ENCODE data around the gene AKAP1.

DNA sequence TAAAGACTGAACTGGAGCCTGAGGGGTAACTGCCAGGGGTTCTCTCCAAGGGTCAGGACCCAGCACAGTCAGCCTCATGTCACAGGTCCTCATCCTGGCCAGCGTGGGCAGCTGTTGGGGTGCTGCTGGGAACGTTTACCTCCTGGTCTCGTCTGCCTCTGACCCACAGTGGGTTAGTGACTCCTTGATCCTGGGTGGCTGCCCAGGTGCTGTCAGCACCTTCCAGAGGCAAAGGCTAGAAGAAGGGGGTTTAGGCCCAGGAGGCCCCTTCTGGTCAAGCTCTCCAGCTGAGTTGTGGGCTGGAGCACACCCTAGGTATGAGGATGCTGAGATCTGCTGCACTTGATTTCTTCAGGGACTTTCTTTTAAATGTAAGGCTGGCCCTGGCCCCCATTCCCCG is 30.3 kb downstream of the AKAP1 start:
- TF ChIP-seq MXI1 (conservative IDR thresholded peaks at IDR 0.05; ENCODE audit: poor library complexity, severe bottlenecking) (no peak), EZH2 (IDR thresholded peaks at IDR 0.05; ENCODE audit: borderline replicate concordance, insufficient read depth, low read length, poor library complexity, severe bottlenecking) (no peak), REST (IDR thresholded peaks at IDR 0.05; ENCODE audit: borderline replicate concordance) (no peak)
